HG03095 (cell line): ENCODE results near the gene PSORS1C1.
"Not testable (repeated sequence)": the region's sequence is repeated elsewhere in the genome, so short reads cannot be mapped to it uniquely, and the experiment has no call there.

ENCODE experiments used
- ATAC-seq: cut with Tn5 transposase; IDR thresholded peaks from one replicate; pipeline ENCODE4 v1.9.1; 2021; ENCODE audit warnings: moderate library complexity; ENCODE audit not compliant: unreplicated experiment

PSORS1C1 gene, protein sequence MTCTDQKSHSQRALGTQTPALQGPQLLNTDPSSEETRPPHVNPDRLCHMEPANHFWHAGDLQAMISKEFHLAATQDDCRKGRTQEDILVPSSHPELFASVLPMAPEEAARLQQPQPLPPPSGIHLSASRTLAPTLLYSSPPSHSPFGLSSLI

DNA sequence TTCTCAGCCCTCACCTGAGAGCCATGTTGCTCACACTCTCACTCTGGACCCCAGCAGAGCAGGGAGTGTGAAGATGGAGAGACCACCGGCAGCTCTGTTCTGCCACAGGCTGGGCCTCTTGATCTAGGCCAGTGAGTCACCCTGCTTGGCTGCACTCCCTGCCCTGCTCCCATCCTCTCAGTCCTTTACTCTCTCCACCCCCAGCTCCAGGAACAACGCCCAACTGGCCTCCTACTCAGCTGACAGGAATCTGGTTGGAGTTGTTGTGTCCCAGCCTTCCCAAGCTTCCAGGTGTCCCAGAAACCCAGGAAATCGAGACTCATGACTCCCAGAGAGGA is at the start of gene PSORS1C1:
TSS of gene PSORS1C1 (plus strand) at position 260 of the 338 bp plus-strand sequence. CDS start 14,833 bp downstream, outside the sequence.
- ATAC-seq = no peak

DNA sequence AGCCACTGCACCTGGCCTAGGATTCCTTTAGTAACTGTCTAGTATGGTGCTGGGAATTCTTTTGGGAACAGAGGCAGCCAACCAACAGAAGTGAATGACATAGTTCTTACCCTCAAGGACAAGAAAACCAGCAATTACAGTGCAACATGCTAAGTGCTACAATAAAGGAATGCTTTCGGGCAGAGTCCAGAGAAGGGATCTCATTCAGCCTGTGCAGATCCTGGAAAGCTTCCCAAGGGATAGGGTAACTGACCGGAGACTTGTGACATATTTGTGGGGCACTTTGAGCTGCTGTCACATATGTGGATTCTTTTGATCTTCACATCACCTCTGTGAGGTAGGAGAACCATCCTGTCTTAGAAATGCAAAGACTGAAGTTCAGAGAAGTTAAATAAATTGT is 49.0 kb upstream of the PSORS1C1 start:
- ATAC-seq = no peak

DNA sequence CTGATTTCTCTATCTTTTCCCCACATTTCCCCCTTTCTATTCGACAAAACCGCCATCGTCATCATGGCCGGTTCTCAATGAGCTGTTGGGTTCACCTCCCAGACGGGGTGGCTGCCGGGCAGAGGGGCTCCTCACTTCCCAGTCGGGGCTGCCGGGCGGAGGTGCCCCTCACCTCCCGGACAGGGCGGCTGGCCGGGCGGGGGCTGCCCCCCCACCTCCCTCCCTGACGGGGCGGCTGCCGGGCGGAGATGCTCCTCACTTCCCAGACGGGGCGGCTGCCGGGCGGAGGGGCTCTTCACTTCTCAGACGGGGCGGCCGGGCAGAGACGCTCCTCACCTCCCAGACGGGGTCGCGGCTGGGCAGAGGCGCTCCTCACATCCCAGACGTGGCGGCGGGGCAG is 47.6 kb upstream of the PSORS1C1 start:
- not testable (repeated sequence) for ATAC-seq

DNA sequence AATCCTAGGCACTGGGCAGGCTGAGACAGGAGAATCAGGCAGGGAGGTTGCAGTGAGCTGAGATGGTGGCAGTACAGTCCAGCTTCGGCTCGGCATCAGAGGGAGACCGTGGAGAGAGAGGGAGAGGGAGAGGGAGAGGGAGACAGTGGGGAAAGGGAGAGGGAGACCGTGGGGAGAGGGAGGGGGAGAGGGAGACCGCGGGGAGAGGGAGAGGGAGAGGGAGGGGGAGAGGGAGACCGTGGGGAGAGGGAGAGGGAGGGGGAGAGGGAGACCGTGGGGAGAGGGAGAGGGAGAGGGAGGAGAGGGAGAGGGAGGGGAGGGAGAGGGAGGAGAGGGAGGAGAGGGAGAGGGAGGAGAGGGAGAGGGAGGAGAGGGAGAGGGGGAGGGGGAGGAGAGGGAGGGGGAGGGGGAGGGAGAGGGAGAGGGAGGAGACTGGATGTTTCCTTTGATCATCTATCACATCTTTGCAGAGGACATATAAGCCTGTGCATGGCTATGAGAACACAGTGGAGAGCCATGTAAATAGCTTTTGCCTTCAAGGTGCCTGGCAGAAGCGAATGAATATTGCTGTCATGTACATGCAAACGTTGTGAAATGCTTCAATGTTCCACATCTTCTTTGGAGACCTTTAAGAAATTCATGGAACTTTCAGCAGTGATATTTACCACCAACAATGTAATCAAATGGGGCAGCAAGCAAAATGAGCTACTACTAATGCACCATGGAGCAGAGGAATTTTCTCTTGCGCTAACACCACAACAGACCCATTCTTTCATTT is 46.5 kb upstream of the PSORS1C1 start:
- ATAC-seq = not testable (repeated sequence)

DNA sequence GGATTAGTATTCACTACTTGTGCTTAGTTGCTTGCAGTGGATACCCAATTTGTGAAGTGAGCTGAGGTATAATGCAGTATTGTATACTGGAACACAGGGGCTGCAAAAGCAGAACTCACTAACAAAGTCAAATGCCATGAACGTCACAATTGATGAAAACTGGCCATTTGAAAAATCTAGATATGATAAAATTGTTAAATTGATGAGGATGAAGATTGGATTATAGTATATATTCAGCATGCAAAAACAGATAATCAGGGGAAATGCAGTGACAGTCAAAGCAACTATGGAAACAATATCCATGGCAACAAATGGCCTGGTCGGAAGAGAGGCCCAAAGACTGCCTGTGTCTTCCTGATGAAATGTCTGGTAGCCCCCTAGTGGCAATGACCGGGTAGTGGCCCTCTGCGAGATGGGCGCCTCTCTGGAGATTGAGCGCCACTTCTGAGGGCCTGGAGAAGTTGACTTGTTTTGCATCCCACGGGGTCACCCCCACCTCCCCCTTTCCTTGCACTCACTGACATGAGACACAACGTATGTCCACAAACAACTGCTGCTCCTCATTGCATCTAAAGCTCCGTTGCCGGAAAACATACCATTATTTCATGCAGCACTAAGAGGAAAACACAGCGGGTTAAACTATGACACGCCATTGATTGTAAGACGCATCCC is 45.8 kb upstream of the PSORS1C1 start:
- ATAC-seq = peak; percentile 49

DNA sequence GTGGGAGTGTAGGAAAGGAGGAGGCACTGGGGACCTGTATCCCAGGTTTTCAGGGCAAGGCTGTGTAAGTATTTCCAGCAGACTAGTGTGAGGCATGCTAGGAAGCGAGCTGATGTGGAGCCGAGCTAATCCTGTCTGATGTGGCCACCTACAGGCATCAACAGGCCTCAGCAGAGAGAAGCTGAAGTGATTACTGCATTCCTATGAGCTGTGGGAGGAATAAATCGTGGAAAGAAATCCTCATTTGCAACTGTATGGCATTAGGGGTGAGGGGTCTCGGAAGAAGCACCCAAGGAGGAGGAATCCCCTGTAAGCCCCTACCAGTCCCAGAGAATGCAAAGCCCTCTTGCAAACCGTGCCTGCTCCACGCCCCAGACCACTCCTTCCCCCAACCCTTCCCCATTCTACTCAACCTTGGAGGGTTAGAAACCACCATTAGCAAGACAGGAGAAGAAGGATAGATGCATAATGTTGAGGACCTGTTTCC is 43.8 kb upstream of the PSORS1C1 start:
- ATAC-seq = no peak

DNA sequence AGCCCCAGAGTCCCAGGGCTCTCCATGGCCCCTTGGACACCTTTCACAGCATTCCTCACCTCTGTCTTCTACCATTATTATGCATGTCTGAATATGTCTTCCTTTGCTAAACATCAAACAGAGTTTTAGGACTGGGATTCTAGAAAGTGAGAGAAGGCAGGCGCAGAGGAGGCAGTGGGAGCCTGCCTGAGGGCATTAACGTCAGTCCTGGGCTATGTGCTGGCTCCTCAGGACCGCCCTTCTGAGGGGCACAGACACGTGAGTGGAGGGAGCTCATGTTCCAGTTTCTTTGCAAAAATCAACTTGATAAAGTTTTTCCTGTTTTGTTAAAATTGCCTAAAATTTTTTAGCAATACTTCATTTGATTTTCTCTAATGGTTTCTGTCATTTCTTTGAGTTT is 40.2 kb upstream of the PSORS1C1 start:
- no peak for ATAC-seq

DNA sequence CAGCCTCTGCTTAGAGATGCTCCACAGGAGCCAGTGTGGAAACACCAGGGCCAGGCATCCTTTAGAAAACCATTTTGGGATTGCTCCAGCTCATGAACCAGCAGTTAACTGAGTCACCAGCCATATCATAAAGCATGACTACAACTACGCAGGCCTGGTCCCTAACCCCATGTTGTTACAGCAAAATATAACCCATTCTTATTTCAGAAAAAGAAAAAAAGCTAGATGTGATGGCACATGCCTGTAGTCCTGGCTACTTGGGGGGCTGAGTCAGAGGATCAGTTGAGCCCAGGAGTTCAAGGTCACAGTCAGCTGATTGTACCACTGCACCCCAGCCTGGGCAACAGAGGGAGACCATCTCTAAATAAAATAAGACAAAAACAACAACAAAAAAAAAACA is 39.1 kb upstream of the PSORS1C1 start:
- no peak for ATAC-seq

DNA sequence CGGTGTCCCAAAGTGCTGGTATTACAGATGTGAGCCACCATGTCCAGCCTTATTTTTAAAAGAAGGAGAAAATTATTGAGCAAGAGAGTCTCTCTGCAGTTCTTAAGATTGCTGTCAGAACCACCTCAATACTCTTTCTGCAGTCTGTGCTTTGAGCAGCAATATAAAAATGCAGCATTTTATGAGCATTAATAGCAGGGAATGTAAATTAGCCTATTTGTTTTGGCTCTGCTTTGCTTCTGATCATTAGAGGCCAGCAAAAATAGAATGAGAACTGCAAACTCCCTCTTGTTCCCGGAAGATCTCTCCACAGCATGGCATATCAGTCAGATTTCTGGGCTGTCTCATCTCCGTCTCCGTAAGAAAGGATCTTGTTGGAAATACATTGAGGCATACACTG is 38.0 kb upstream of the PSORS1C1 start:
- ATAC-seq = no peak

DNA sequence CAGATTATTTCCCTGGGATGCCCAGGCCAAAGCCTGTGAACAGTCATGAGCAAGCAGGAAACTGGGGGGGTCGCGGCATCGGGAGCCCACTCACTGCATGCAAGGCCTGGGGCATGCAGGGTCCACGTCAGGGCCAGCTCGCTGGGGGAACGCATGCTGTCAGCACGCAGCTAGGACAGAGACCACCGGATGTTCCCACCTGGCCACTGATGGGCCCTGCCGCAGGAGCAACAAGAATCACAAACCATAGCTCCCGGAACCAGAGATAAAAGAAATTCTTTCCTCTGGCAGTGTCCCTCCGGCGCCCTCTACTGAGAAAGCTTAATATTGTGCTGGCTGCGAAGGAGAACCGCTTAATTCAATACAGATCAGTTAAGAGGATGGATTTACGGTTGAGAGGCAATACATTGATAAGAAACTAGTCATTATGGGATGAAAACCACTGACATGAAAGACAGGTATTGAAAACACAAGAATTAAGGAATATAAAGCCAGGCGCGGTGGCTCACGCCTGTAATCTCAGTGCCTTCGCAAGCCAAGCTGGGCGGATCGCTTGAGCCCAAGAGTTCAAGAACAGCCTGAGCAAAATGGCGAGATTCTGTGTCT is 34.8 kb upstream of the PSORS1C1 start:
- no peak for ATAC-seq

DNA sequence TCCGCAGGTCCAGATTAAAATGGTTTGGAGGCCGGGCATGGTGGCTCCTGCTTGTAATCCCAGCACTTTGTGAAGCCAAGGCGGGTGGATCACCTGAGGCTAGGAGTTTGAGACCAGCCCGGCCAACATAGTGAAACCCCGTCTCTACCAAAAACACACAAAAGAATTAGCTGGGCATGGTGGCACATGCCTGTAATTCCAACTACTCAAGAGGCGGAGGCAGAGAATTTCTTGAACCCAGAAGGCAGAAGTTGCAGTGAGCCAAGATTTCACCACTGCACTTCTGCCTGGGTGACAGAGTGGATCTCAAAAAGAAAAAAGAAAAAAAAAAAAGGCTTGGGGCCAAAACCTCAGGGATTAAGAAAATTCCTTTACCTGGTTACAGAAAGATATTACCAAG is 32.7 kb upstream of the PSORS1C1 start:
- ATAC-seq = no peak

DNA sequence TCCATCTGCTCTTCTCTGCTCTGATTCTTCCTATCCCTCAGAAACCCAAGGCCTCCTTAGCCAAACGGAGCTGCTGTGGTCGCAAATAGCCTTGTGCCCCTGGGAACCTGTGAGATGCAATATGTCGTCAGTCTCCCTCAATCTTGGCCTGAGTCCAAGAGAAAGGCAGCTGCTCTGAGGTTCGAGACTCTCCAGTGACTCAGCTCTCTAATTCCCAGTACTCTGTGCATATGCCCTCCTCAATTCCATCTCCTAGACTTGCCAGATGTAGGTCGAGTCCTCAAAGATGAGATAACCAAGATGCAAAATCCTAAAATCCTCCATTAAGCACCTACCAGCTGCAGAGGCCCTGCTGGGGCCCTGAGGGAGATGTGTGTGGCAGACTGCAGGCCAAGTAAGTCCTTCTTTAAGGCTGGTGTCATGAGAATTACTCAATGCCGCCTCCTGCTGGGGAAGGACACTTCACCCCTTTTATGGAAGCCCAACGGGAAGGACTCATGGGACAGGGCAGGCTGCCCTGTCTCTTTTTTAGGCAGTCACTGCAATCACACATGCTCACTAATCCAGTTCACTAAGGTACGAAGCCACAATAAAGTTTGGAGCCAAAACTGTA is 30.8 kb upstream of the PSORS1C1 start:
- no peak for ATAC-seq

DNA sequence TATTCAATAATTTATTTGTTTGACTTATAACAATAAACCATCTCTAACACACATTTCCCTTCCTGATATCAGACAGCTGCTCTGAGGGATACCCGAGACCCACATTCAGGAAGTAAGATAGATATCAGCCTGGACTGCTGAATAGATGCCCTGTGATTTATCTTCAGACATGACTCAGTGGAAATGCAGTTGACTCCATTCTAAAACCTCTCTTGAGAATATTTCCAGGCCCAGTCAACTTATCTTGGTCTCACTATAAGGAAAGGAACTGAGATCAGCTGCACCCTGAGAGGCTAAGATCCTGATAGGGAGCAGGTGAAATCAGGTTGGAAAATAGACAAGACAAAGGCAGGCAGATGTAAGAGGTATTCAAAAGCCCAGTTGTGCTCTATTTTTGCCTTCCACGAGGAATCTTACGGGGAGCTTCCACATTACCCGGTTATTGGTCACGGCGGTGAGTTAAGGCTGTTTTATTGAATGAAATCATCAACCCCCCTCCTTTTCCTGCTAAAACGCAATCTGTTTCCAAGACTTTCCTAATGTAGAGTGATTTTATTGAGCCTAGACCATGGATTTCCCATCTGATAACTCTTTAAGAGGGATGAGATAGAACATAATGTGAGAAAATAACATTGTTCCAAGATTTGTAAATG is 27.7 kb upstream of the PSORS1C1 start:
- ATAC-seq = no peak

DNA sequence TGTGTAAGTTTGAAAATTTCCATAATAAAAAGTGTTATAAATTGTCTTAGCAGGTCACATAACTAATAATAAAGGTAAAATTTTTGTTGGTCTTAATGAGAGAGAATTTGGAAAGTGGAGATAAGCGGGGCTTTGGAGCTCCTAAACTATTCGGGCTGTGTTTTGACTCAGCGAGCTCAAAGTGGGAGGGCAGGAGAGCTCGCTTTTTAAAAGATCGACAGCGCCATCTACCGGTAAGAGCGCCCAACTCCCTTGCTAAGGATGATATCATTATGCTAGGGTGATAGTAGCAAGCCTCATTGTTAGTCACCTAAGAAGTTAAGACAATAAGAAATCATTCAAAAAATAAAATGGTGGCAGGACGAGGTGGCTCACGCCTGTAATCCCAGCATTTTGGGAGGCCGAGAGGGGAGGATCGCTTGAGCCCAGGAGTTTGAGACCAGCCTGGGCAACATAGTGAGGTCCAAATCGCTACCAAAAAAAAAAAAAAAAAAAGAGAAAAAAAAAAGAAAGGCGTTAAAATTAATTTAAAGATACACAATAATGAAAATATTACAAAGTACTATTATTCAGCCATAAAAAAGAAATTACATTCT is 27.0 kb upstream of the PSORS1C1 start:
- ATAC-seq = no peak

DNA sequence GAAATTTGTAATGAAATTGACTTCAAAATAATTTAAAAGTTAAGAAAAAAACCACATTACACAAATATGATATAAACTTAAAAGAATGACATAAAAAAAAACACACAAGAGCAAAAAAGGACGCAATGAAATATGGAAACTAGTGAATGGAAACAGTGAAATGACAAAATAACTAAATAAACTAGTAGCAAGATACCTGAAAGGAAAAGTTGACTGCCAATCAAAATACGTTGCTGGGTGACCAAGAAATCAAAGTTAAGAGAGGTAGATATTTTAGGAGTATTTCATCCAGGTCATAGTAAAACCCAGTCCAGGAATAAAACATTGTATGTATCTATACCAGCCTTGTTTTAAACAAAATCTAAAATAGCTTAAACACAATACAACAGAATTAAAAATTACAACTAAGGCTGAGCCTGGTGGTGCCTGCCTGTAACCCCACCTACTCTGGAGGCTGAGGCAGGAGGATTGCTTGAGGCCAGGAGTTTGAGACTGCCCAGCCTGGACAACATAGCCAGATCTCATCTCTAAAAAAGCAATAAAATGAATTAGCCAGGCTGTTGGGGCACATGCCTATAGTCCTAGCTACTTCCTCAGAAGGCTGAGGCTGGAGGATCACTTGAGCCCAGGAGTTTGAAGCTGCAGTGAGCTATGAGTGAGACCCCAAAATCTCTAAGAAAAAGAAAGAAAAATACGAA is 24.2 kb upstream of the PSORS1C1 start:
- ATAC-seq = no peak

DNA sequence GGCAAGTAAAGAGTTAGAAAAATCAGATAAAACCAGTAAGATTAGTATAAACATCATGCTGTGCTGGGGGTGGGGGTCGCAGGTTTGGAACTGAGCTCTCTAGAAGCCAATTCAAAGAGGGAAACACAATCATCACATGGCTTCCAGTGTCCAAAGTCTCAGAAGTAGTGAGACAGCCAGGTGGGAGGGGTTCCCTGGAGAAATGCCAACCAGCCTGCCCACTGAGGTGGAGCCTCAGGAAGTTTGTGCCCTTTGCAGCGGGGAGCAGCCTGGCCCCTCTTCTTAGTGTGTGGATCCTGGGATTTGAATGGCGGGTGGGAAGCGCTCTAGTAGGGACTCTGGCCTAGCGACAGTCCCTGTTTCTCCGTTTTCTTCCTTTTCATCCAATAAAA is 23.6 kb upstream of the PSORS1C1 start:
- ATAC-seq = no peak

DNA sequence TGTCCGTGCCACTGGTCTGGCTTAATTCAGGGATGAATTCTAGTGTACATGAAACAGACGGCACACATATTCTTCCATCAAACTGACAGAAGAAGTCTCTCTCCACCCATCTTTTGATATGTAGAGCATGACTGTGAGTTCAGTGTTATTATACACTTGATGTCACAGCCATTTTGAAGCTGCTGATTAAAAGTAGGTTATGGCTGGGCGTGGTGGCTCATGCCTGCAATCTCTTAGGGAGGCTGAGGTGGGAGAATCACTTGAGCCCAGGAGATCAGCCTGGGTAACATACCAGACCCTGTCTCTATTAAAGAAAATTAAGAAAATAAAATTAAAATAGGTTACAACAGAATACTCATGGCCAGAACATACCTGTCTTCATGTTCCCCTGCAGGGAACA is 22.9 kb upstream of the PSORS1C1 start:
- no peak for ATAC-seq

DNA sequence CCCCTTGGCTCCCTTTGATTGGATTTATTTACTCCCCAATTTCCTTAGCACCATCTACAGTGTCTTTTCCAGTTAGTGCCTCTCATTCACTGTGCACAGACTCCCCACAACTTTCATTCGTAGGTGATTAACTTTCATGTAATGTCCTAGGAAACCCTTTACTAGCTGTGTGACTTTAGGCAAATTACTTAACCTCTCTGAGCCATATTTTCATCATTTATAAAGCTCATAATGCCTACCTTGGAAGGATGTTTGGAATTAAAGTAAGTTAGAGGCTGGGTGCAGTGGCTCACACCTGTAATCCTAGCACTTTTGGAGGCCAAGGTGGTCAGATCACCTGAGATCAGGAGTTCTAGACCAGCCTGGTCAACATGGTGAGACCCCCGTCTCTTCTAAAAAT is 22.4 kb upstream of the PSORS1C1 start:
- no peak for ATAC-seq

DNA sequence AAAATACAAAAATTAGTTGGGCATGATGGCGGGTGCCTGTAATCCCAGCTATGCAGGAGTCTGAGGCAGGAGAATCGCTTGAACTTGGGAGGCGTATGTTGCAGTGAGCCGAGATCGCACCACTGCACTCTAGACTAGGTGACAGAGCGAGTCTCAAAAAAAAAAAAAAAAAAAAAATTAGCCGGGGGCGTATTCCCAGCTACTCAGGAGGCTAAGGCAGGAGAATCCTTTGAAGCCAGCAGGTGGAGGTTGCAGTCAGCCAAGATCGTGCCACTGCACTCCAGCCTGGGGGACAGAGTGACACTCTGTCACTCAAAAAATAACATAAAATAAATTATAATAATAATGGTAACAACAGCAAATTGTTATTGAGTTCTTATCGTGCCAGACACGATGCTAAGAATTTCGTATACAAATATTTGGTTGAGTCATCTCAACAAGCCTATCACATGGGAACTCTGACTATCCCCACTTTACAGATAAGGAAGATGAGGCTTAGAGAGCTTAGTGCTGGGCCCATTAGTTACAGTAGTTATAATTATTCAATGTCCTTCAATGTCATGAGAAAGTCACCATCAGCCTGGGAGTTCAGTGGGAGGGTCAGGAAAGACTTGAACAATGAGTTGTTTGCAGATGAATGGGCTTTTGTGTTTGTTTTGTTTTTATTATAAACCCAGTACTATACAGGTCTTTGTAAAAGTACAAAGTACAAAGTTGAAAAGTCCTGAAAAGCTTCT is 21.7 kb upstream of the PSORS1C1 start:
- ATAC-seq = no peak
